Measurements from ENCODE around the gene PHEX.

Gene PHEX

GRCh38 chrX:22041907-22042530 lies 9.9 kb downstream of the PHEX start:
- DNase-seq = no peak

GRCh38 chrX:22043872-22044271 lies 11.7 kb downstream of the PHEX start:
- DNase-seq = no peak

- DNase-seq = no peak
Observed at GRCh38 chrX:22047468-22047867, 15.3 kb downstream of the PHEX start.

GRCh38 chrX:22053481-22053880 lies 21.4 kb downstream of the PHEX start:
- DNase-seq = no peak

GRCh38 chrX:22056235-22056634 lies 24.1 kb downstream of the PHEX start:
- no peak for DNase-seq

- no peak for DNase-seq
Observed at GRCh38 chrX:22057667-22058066, 25.5 kb downstream of the PHEX start.

- no peak for DNase-seq
Observed at GRCh38 chrX:22059775-22060174, 27.6 kb downstream of the PHEX start.

DNA sequence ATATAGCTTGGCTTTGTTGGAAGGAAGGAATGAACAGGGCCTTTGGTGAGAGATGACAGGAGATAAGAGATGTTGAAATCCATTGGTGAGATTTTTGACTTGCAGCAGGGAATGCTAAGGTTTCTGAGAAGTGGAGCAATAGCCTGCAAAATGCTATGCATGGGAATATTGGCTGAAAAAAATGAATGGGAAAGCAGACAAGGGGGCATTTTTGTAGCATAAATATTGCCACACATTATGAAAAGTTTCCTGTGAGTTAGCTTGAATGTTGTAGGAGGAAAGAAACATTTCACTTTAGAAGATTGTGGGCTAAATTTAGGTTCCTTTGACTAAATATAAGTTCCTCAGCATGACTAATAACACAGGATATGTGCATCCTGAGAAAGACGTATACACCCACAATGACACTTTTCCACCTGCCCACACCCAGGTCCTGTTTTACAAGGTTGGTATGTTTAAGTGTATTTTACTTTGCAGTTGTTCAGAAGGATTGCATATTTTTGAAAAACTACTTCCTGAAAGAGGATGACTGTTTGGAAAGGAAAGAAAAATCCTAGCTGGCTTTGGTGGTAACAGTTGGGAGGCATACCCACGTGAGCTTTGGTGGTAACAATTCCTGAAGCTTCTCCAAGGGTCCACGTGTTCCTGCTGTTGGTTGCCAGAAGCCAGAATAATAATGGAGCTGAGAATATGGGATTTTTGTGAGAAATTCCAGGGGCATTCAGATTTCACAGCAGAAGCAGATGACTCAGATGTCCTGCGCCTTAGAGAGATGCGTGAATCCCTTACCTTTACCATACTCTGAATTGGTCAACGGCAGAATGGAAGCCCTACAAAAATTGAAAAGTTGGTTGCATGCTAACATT lies 28.5 kb downstream of the PHEX start:
- DNase-seq = no peak

DNA sequence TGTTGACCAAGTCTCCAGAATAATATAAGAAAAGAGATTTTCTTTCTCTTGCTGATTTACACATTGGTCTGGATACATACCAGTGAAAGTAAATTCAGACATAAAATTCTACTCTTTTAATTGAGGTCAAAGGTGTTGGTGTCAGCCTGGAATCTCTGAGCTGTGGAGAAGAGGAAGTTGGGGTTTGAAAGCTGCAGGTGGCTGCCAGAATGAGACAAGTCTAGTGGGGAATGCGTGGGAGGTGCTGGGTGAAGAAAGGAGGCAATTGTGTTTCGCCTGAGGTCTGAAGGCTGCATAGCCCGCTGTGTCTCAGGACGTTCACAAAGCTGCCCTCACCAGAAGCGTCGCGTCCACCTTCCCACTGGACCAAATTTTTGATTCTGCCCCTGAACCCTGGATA lies 31.2 kb downstream of the PHEX start:
- no peak for DNase-seq

DNA sequence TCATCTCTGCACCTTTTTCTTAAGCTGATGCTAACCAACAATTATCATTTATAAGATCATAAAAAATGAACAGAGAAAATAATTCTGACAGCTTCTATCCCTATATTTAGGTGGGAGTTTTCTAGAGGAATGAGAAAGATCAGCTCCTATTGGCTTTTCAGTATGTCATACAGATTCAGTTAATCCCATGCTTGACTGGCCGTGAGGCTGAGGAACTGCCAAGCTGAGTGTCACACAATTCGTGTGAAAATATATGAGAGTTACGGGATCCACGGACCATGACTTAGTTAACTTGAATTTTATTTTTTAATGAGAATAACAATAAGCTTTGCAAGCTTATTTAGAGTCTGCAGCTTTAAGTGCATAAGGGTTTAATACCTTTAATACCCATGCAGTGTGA lies 37.5 kb downstream of the PHEX start:
- DNase-seq = no peak

DNA sequence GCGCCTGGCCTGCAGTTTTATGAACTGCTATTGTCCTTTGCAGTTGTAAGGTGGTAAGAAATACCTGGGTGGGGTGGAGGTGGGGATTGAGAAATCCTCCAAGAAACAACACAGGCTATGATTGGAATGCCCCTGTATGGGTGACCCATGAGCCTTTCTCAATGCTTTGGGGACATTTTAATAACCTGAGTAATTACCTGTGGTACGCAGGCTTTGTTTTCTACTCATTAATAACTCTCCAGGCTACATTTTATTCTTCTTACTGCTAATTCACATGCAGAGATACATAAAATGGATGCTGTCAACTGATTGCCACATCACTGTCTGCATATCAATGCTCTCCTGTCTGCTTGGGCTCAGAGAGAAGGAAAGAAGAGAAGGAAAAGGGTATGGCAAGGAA lies 41.8 kb downstream of the PHEX start:
- no peak for DNase-seq

GRCh38 chrX:22078117-22078516 lies 46.0 kb downstream of the PHEX start:
- DNase-seq = no peak

- DNase-seq = no peak
Observed at GRCh38 chrX:22081475-22082092, 49.5 kb downstream of the PHEX start.

DNA sequence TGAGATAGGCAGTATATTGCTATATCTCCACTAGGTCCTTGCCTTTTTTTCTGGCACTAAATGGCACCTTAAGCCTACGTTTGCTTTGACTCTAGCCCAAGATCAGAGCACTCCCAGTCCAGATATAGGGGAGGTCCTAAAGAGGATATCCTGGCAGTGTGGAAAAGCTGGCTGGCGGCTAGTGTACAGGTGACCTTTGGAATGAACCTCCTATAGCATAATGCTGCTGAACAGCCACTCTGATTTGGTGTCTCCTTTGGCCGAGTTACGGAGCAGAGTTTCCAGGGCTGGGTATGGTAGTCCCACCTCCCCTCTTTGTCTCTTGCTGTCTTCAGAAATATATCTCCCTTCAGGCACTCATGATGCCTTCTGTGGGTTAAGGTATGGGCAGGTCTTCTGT lies 53.9 kb downstream of the PHEX start:
- DNase-seq = no peak

DNA sequence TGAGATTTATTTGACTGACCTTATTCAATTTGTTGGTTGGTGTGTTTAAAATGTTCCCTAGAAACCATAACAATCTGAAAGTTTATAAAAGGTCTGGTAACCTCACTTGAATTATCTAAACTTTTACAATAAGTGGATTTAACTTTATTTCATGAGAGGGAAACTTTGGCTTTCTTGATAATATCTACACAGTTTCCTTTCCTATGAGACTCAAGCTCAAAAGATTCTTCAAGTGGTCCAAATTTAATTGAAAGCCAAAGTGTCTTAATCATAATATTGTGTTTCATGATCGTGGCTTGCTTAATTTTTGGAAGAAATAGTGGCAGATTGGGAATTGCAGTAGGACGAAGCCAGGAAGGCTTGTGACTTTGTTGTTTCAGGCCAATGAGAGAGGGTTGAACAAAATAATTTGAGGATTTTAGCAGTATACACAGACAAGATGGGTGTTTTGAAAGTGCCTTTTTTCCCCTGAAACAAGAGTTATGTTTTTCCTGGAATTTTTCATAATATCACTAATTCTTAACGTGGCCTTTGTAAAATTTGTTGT lies 55.0 kb downstream of the PHEX start:
- DNase-seq = no peak

DNA sequence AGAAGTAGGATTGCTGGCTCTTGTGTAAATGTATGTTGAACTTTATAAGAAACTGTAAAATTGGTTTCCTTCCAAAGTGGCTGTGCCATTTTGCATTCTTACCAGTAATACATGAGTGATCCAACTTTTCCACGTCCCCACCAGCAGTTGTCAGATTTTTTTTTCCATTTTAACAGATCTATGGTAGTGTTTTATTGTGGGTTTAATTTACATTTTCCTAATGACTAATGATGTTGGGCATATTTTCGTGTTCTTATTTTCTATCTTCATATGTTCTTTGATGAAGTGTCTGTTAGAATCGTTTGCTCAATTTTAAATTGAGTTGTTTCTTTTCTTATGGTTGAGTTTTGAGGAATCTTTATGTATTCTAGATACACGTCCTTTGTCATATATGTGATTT lies 56.2 kb downstream of the PHEX start:
- no peak for DNase-seq

GRCh38 chrX:22090181-22090580 lies 58.1 kb downstream of the PHEX start:
- DNase-seq = no peak

- DNase-seq = no peak
Observed at GRCh38 chrX:22093550-22093949, 61.4 kb downstream of the PHEX start.

DNA sequence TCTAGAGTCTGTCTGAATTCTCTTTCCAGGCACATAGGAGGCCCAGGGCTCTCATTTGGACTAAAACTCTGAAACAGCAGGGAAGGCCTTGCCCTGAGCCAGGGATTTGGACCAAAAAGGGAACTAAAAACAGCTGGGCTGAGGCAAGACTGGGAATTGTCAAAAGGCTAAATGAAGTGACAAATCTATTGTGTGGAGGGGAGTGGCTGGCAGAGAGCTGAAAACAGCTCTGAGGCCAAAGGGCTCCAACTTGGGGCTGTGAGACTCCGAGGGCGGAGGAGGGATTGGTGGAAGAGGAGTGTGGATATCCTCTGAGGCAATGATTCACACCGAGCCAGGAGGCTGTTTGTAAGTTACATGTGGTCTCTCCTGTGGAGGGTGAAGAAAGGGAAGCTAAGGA lies 63.2 kb downstream of the PHEX start:
- no peak for DNase-seq

DNA sequence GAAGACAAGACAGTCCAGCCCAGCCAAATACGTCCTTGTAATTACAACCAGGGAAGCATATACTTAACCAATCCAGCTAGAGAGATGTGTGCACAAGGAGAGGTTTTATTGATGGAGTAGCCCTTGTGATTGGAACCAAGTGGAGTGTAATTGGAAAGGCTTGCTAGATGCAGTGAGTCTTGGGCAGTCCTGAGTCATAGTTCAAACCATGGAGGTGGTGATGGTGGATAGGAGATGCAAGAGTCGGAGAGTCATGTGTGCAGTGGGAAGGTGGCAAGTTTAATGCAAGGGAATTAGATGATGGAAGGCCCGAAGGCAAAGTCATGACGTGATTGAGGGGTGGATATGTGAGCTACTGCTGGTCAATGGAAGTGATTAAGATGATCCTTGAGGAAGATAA lies 63.7 kb downstream of the PHEX start:
- DNase-seq = no peak

DNA sequence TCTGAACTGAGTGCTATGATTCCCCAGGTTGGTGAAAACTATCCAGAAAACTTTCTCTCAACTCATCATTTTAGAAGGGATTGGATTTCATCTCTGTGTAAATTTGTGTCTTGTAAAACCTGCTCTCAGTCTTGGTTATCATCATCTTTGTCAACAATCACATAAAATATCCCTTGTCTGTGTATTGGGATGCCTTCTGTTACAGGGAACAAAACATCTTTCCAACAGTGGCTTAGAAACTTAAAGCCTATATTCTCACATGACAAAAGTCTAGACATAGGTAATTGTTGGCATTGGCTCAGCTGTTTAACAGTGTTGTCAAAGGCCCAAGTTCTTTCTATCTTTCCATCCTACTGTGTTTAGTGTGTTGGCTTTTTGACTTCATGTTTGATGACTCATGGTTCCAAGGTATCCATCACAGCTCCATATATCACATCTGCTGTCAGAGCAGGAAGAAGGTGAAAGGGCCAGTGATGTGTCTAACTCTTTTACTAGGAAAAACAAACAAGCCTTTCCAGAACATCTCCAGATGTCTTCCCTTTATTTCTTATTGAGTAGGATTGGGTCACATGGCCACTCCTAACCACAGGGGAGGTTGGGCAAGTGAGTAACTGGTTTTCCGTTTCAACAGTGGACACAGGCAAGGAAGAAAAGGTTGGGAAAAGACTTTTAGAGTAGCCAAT lies 65.0 kb downstream of the PHEX start:
- DNase-seq = no peak

GRCh38 chrX:22105231-22105630 lies 73.1 kb downstream of the PHEX start:
- no peak for DNase-seq

DNA sequence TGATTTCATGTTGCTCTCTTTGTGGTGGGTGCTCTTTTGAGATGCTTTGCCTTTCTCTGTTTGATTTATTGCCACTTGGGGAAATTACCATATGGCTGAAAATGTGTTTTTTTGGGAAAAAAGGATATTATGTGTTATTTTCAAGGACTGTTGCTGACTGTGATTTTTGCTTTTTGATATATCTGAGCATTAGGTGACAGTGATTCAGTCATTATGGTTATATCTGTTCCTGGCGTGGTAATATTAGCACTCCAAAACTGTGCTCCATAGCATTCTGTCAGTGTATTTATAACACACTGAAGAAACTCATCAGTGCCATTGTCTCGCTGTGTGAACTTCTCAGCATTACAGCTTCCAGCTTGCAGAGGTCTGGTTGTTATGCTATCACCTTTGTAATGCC lies 73.8 kb downstream of the PHEX start:
- no peak for DNase-seq

Data from NCI-H187 (cell line).